HS-27A (cell line): ENCODE data around the gene TLDC2.
"Not testable (repeated sequence)": the region's sequence is repeated elsewhere in the genome, so short reads cannot be mapped to it uniquely, and the experiment has no call there.

Source experiments
- DNase-seq: peaks from one replicate; pipeline ENCODE4 v3.0.0-alpha.2; 2012; ENCODE audit warnings: low read depth, missing footprints

The TLDC2 gene

DNA sequence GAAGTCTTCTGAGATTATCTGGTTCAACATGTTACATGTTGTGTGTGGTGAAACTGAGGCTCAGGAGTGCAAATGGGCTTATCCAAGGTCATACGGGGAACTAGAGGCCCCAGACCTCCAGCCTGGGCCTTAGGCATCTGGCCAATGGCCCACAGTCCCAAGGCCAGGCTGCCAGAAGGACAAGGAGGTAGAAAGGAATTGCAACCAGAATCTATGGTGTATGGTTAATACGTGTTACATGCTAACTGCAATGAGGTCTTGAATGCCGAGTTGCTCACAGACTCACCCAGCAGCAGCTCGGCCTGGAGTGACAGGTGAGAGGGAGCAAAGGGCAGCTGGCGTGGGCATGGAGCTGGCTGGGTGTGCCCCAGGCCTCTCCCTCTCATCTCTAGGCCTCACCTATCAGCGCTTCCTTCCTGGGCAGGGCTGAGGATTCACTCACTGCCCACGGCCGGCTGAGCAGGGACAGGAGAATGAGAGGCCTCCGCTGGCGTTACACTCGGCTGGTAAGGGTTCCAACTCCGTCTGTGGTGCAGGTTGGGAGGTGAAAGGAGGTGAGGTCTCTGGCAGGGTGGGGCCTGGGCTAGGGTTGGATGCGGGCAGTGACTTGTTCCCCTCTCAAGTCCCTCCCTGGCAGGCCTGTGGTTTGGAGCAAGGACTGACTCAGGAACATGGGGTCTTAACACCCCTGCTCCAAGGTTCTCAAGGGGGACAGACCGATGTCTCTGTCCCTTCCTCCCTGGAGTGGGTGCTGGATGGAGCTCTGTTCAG lies at the start of gene TLDC2:
TLDC2 (plus strand) TSS at position 437 of the 771 bp plus-strand sequence; CDS start at position 474, 37 bp downstream.
- no peak for DNase-seq

DNA sequence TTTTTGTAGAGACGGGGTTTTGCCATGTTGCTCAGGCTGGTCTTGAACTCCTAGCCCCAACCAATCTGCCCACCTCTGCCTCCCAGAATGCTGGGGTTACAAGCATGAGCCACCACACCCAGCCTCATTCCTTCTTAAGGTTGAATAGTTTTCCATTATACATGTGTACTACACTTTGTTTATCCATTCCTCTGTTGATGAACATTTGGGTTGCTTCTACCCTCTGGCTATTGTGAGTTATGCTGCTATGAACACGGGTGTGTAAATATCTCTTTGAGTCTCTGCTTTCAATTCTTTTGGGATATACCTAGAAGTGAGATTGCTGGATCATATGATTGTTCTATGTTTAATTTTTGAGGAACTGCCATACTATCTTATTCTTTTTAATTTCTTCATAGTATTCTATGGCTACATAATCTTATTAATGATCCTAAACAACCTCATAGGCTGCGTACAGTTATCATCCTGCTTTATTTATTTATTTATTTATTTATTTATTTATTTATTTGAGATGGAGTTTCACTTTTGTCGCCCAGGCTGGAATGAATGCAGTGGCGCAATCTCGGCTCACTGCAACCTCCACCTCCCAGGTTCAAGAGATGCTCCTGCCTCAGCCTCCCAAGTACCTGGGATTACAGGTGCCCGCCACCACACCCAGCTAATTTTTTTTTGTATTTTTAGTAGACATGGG lies 49.2 kb upstream of the TLDC2 start:
- no peak for DNase-seq

- DNase-seq = no peak
Measured at GRCh38 chr20:36827541-36828279, 48.2 kb upstream of the TLDC2 start.

DNA sequence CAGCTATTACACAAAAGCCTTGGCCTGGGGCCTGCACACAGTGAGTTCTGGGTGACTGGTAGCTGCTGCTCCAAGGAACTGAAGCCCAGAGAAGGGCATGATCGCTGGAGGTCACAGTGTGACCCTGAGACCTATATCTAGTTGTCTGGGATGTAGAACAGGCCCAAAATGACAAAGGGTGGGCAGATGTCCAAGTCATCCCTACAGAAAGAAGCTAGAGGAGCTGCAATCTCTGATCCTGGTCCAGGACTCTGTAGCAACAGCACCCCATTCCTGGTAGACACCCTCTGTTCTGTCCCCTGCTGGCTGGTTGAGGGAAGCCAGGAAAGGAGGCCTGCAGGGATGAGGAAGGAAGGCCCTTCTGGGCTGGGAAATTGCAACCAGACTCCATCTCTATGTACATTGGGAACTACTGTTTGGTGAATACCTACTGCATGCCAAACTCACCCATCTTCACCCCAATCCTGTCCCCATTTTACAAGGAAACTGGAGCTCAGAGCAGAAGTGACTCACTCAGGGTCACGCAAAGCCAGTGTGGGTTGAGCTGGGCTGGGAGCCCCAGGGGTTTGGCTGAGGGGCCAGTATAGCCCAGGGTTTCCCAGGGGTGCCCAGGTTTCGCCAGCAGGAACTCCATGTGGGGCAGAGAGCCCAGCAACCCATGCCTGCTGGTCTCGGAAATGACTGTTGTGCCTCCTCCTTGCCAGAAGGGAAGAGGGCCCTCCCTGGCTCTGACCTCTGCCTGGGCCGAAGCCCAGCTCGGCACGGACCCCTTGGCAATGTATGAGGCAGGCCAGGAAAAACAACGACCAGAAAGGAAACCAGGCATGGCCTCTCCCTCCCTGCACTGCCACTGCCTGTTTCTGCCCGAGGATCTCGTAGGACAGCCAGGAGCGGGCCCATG lies 44.9 kb upstream of the TLDC2 start:
- no peak for DNase-seq

- no peak for DNase-seq
Measured at GRCh38 chr20:36832791-36833190, 43.1 kb upstream of the TLDC2 start.

DNA sequence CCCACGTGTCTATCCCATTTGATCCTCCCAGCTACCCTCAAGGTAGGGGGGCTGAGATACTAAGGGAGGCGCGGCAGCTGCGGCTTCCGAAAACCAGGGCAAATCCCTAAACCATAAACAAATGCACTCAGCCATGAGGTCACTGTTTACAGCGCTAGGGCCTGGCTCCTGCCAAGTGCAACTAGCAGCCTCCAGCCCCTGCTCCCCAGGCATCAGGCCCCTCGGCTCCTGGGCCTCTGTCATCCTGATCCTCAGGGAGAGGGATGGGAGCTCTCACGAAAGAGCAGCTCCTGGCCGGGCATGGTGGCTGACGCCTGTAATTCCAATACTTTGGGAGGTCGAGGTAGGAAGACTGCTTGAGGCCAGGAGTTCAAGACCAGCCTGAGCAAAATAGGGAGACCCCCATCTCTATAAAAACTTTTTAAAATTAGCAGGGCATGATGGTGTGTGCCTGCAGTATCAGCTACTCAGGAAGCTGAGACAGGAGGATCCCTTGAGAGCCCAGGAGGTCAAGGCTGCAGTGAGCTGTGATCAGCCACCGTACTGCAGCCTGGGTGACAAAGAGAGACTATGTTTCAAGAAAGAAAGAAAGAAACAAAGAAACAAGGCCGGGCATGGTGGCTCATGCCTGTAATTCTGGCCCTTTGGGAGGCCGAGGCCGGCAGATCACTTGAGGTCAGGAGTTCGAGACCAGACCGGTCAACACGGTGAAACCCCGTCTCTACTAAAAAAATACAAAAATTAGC lies 42.5 kb upstream of the TLDC2 start:
- no peak for DNase-seq

DNA sequence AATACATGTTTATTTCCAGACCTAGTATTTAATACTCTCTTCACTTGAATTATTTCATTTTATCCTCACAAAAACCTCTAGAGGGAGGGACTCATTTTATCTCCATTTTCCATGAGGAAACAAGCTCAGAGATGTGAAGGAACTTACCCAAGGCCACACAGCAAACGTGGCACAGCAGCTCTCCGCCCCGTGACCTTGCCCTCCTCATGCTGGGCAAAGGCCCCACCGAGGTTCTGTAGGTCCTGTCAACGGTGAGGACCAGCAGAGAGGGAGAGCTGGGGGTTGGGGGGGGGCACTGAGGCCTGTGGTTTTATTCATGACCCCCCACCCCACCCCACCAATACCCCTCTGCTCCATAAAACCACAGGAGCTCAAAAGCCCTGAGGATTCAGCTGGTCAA lies 40.9 kb upstream of the TLDC2 start:
- DNase-seq = no peak

- DNase-seq = peak; percentile 75
Measured at GRCh38 chr20:36835453-36836198, 40.3 kb upstream of the TLDC2 start.

- DNase-seq = no peak
Measured at GRCh38 chr20:36836591-36837269, 39.2 kb upstream of the TLDC2 start.

GRCh38 chr20:36838376-36838775 lies 37.6 kb upstream of the TLDC2 start:
- not testable (repeated sequence) for DNase-seq

- DNase-seq = no peak
Measured at GRCh38 chr20:36839150-36839549, 36.8 kb upstream of the TLDC2 start.

DNA sequence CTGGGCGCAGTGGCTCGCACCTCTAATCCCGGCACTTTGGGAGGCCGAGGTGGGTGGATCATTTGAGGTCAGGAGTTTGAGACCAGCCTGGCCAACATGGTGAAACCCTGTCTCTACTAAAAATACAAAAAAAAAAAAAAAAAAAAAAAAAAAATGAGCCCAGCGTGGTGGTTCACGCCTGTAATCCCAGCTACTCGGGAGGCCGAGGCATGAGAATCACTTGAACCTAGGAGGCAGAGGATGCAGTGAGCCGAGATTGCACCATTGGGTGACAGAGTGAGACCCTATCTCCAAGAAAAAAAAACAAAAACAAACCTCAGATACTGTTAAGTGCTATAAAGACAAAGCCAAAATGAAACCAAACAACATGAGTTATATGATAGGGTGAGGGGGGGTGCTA lies 34.9 kb upstream of the TLDC2 start:
- DNase-seq = not testable (repeated sequence)

DNA sequence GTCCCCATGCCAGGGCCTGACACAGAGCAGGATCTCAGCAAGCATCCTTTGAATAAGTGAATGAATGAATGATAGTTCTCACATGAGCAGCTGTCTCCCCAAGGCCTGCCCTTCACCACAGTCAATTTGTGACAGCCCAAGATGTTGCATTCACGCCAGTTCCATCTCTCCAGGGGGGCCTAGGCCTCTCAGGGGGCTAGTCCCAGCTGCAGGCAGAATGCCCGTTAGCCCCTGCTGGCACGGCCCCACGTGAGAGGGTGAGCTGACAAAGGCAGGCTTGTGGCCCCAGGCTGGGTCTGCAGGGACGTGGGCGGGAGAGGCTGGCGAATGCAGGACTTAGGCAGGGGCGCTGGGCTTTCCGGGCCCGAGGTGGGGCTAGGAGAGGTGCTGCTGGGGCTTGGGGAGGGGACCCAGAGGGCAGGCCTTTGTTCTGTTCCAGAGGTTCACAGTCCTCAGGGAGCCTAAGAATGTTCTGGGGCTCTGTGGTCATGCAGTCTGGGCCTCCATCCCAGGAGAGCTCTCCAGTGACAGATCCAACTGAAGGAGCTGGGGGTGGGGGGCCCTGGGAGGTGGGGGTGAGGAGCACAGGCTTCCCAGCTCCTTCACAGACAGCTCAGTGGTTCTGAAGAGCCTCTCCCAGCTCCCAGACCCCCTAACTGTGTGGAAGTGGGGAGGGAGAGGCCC lies 30.5 kb upstream of the TLDC2 start:
- no peak for DNase-seq

- DNase-seq = no peak
Measured at GRCh38 chr20:36847009-36847709, 28.8 kb upstream of the TLDC2 start.

DNA sequence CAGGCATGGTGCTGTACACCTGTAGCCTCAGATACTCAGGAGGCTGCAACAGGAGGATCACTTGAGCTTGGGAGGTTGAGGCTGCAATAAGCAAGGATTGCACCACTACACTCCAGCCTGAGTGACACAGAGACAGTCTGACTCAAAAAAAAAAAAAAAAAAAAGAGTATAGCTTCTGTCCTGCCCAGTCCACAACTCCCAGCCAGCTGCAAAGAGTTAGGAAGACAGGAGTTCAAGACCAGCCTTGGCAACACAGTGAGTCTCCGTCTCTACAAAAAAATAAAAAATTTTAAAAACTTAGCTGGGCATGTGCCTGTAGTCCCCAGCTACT lies 28.3 kb upstream of the TLDC2 start:
- DNase-seq = no peak

GRCh38 chr20:36848078-36848660 lies 27.8 kb upstream of the TLDC2 start:
- no peak for DNase-seq

GRCh38 chr20:36848677-36849076 lies 27.3 kb upstream of the TLDC2 start:
- no peak for DNase-seq

DNA sequence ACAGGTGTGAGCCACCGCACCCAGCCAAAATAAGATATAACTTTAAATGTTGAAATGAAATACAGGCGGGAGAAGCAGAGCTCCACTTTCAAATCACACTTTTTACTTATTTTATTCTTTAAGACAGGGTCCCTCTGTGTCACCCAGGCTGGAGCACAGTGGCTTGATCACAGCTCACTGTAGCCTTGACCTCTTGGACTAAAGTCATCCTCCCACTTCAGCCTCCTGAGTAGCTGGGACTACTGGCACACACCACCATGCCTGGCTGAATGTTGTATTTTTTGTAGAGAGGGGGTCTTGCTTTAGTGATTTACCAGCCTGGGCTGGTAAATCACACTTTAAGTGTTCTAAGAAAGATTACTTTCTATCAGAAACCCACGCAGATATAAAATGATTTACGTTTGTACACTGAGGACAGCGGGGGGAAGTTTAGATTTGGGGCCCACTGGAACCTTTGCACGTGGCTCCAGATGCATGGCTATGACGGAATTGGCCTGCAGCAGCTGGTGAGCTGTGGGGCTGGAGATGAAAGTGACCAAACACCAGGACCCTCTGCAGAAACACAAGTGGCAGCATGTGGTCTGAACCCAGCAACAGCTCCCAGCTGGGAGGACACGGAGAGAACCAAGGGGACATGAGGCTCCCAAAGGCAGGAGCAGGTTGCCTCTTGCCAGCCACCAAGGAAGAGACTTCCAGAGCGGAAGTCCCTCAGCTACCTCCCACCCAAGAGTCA lies 26.4 kb upstream of the TLDC2 start:
- no peak for DNase-seq
